Panc1 (cell line): ENCODE measurements around the gene ZNF407.

ENCODE experiments used
- CTCF ChIP-seq: fragments of 450-650 bp; IDR thresholded peaks from 2 replicates; pipeline ENCODE4 v1.5.1; 2017; ENCODE audit warnings: mild to moderate bottlenecking
- SIN3A ChIP-seq: IDR thresholded peaks from 2 replicates; pipeline ENCODE4 v1.6.1; 2012; ENCODE audit warnings: low read depth, mild to moderate bottlenecking, low read length, moderate library complexity, borderline replicate concordance; ENCODE audit not compliant: insufficient read depth

- TF ChIP-seq CTCF (no peak), SIN3A (no peak)
These were observed 68.2 kb downstream of the ZNF407 start for GRCh38 chr18:74665905-74666304.
